ENCODE measurements around the gene DHX8.

DNA sequence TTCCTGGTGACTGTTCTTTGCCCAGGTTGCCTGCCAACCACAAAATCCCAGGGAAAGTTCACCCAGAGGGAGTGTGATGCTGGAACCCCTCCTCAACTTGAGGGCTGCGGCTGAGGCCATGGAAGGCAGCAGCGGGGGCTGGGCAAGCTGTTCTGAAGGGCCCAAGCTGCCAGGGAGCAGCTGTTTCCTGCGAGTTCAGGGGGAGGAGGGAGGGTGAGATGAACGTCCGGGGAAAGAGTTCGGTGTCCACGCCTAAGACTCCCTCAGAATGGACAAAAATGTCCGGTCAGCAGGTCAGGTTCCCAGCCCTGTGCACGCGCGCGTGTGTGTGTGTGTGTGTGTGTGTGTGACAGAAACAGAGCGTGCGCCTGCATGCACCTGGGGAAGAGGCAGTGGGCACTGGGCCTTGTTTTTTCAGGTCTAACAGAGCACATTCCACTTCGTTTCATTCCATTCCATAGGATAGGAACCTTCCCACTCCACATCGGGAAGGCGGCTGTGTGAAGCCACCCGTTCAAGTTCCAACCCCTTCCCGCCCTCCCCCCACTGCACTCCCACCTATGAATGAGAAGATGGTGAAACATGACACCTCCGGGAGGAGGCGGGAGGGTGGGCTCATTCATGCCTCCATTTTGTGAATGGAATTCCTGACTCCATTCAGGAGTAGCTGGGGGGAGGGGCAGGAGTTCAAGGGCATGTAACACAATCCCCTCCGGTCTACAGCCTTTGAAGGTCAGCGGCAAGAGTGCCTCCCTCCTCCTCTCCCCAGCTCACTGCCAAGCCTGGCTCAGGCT lies 46.7 kb downstream of the DHX8 start:
- TF ChIP-seq, protein P1, sequence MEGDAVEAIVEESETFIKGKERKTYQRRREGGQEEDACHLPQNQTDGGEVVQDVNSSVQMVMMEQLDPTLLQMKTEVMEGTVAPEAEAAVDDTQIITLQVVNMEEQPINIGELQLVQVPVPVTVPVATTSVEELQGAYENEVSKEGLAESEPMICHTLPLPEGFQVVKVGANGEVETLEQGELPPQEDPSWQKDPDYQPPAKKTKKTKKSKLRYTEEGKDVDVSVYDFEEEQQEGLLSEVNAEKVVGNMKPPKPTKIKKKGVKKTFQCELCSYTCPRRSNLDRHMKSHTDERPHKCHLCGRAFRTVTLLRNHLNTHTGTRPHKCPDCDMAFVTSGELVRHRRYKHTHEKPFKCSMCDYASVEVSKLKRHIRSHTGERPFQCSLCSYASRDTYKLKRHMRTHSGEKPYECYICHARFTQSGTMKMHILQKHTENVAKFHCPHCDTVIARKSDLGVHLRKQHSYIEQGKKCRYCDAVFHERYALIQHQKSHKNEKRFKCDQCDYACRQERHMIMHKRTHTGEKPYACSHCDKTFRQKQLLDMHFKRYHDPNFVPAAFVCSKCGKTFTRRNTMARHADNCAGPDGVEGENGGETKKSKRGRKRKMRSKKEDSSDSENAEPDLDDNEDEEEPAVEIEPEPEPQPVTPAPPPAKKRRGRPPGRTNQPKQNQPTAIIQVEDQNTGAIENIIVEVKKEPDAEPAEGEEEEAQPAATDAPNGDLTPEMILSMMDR (conservative IDR thresholded peaks at IDR 0.05): no peak
- no peak for TF ChIP-seq ZFX (IDR thresholded peaks at IDR 0.05)

All from C4-2B (cell line).